GM23248 (cell line): ENCODE measurements around the gene INTU. TPM values are rescaled to one million over a fixed set of nuclear protein-coding genes. Genes with fewer than 3 reads are reported as not detected.

Experiments used
- DNase-seq: peaks from one replicate; pipeline ENCODE4 v3.0.0-alpha.2; 2015
- H2AFZ ChIP-seq: fragments of 200-600 bp; sonication (generic); 2 replicates; pipeline ENCODE4 v1.6.1; 2016; ENCODE audit warnings: antibody characterized with exemption
- H3F3A ChIP-seq: fragments of 200-600 bp; sonication (generic); 2 replicates; pipeline ENCODE4 v1.6.1; 2016; ENCODE audit warnings: mild to moderate bottlenecking, antibody characterized with exemption, mixed run types; ENCODE audit not compliant: insufficient read depth
- H3K27ac ChIP-seq: fragments of 200-600 bp; sonication (generic); 2 replicates; pipeline ENCODE4 v1.5.1; 2016; ENCODE audit warnings: mild to moderate bottlenecking
- H3K27me3 ChIP-seq: fragments of 200-600 bp; sonication (generic); replicated peaks from 2 replicates; pipeline ENCODE4 v1.6.1; 2016; ENCODE audit warnings: mild to moderate bottlenecking; ENCODE audit not compliant: insufficient read depth
- H3K36me3 ChIP-seq: fragments of 200-600 bp; sonication (generic); 2 replicates; pipeline ENCODE4 v1.6.1; 2016; ENCODE audit warnings: low read depth, mild to moderate bottlenecking
- H3K4me1 ChIP-seq: fragments of 200-600 bp; sonication (generic); 2 replicates; pipeline ENCODE4 v1.6.1; 2016; ENCODE audit warnings: mild to moderate bottlenecking; ENCODE audit not compliant: insufficient read depth
- H3K4me2 ChIP-seq: fragments of 200-600 bp; sonication (generic); one replicate; pipeline ENCODE4 v1.6.1; 2016; ENCODE audit warnings: mild to moderate bottlenecking; ENCODE audit not compliant: unreplicated experiment
- H3K4me3 ChIP-seq: fragments of 200-600 bp; sonication (generic); 2 replicates; pipeline ENCODE4 v1.5.1; 2016; ENCODE audit warnings: mild to moderate bottlenecking
- H3K79me2 ChIP-seq: fragments of 200-600 bp; sonication (generic); 2 replicates; pipeline ENCODE4 v1.6.1; 2016; ENCODE audit warnings: mild to moderate bottlenecking; ENCODE audit not compliant: insufficient read depth
- H3K9ac ChIP-seq: fragments of 200-600 bp; sonication (generic); 2 replicates; pipeline ENCODE4 v1.6.1; 2016; ENCODE audit warnings: mild to moderate bottlenecking
- H3K9me2 ChIP-seq: fragments of 200-600 bp; sonication (generic); 2 replicates; pipeline ENCODE4 v1.6.1; 2016; ENCODE audit warnings: mixed run types, mild to moderate bottlenecking, moderate library complexity; ENCODE audit not compliant: insufficient read depth
- H3K9me3 ChIP-seq: fragments of 200-600 bp; sonication (generic); one replicate; pipeline ENCODE4 v1.6.1; 2017; ENCODE audit warnings: low read depth
- H4K20me1 ChIP-seq: fragments of 200-600 bp; sonication (generic); 2 replicates; pipeline ENCODE4 v1.6.0; 2016; ENCODE audit not compliant: insufficient read depth
- EZH2 ChIP-seq: fragments of 200-600 bp; sonication (generic); IDR thresholded peaks from 2 replicates; pipeline ENCODE4 v1.6.1; 2018; ENCODE audit warnings: antibody characterized with exemption, mild to moderate bottlenecking; ENCODE audit not compliant: insufficient read depth, poor library complexity, severe bottlenecking
- EZH2phosphoT487 ChIP-seq: fragments of 200-600 bp; sonication (generic); IDR thresholded peaks from 2 replicates; pipeline ENCODE4 v1.6.1; 2018; ENCODE audit warnings: antibody characterized with exemption, moderate library complexity, mild to moderate bottlenecking, low read depth; ENCODE audit not compliant: insufficient read depth
- WGBS, 2 experiments: methylation state at CpG; one replicate each; pipeline ENCODE4 v1.1.6; 2015 to 2017; ENCODE audit warnings: low lambda C conversion rate in 2 of 2, low coverage in 1 of 2; ENCODE audit errors: missing lambda C conversion rate in 2 of 2; 5-methylcytosine and 5-hydroxymethylcytosine counted together
- in situ Hi-C: fragments of 300-500 bp; cut with MboI; formaldehyde crosslinking; loops from 2 replicates; pipeline ENCODE4 v1.15.0; 2020
- polyA plus RNA-seq: library from polyadenylated mRNA; unstranded; fragments of >200 nt; fragmentation: Nextera tagmentation; extraction: Ambion mirVana; gene quantifications from 2 replicates; pipeline ENCODE4 v1.2.1, GENCODE V29; 2016
- total RNA-seq: library from RNA; depleted of rRNA; stranded (reverse); fragments of >200 nt; shearing (Covaris generic); gene quantifications from 2 replicates; pipeline ENCODE4 v1.2.3, GENCODE V29; 2014

Gene INTU
- total and polyA plus RNA-seq, 2 experiments from 2014 or later: 2.3 to 5.2 TPM

GRCh38 chr4:127698789-127699200, 66.0 kb downstream of the INTU start:
- 0 out of 2 replicates have a peak, but pooled peaks cover 4% of the 10 kb centered on the region for H3F3A ChIP-seq
- no peak for TF ChIP-seq EZH2
- 0 out of 2 replicates have a peak, but pooled peaks have one; percentile 46 for TF ChIP-seq EZH2phosphoT487
- peaks cover 9% of the 10 kb centered on the region; the same call in 1 of the 2 replicates for H3K36me3 ChIP-seq
- in situ Hi-C loops: no loop called here
- H3K27ac ChIP-seq: no peak overlapping the region
- H3K9me2 ChIP-seq: no peaks in the 10 kb centered on the region; the same call in 1 of the 2 replicates
- no peak overlapping the region for H3K9ac ChIP-seq
- peak; percentile 75 for DNase-seq
- no peak overlapping the region for H2AFZ ChIP-seq
- H3K27me3 ChIP-seq: no peaks in the 10 kb centered on the region
- H3K79me2 ChIP-seq: no peaks in the 10 kb centered on the region
- H3K4me1 ChIP-seq: peaks cover 5% of the 10 kb centered on the region
- no peak overlapping the region for H3K4me3 ChIP-seq
- H3K4me2 ChIP-seq: peak overlapping the region; percentile 11
- no peaks in the 10 kb centered on the region for H3K9me3 ChIP-seq
- H4K20me1 ChIP-seq: no peaks in the 10 kb centered on the region
- WGBS, 2 experiments: 53 to 57% methylated on average over 4 of the region's 4 CpGs

- H2AFZ ChIP-seq: peak overlapping the region; percentile 54; the same call in 1 of the 2 replicates
These were observed 76.2 kb downstream of the INTU start for GRCh38 chr4:127708985-127709384.

DNA sequence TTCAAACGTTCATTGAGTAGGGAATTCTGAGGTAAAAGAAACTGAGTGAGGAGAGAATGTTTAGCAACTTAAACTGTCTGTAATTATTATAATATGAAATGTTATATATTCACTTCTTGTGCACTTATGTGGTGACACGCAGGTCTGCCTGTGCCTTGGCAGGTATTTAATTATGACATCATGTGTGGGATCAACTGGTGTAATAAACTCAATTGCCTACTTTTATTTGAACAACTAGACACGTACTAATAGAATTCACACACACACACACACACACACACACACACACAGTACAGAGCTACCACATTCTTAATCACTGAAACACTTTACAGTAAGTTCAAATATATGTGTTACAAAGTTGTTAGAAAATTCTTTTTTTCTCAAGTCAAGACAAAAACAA, 76.7 kb downstream of the INTU start:
- H2AFZ ChIP-seq: peak overlapping the region; percentile 54; the same call in 1 of the 2 replicates
- no peaks in the 10 kb centered on the region for H3K27me3 ChIP-seq
- TF ChIP-seq EZH2 (no peak), EZH2phosphoT487 (no peak)
- in situ Hi-C loops: no loop called here
- 39 to 45% methylated on average over 3 of the region's 3 CpGs for WGBS, 2 experiments
- H4K20me1 ChIP-seq: no peaks in the 10 kb centered on the region
- 0 out of 2 replicates have a peak, but pooled peaks cover 3% of the 10 kb centered on the region for H3K36me3 ChIP-seq
- H3K9ac ChIP-seq: peak overlapping the region; percentile 36
- peak overlapping the region; percentile 47 for H3K27ac ChIP-seq
- no peaks in the 10 kb centered on the region for H3K9me3 ChIP-seq
- H3K4me2 ChIP-seq: peak overlapping the region; percentile 80
- H3K9me2 ChIP-seq: no peaks in the 10 kb centered on the region
- H3F3A ChIP-seq: peaks cover 15% of the 10 kb centered on the region
- H3K4me1 ChIP-seq: peaks cover 20% of the 10 kb centered on the region
- no peaks in the 10 kb centered on the region for H3K79me2 ChIP-seq
- peak; percentile 18 for DNase-seq
- H3K4me3 ChIP-seq: peak overlapping the region; percentile 56

More at GRCh38 chr4:127708985-127709384, 76.2 kb downstream of the INTU start:
- Histone ChIP-seq H3K27ac (peak overlapping the region; percentile 47), H3K4me1 (peaks cover 20% of the 10 kb centered on the region), H3K9ac (peak overlapping the region; percentile 36), H3K9me2 (no peaks in the 10 kb centered on the region), H3K4me3 (peak overlapping the region; percentile 56), H3K79me2 (no peaks in the 10 kb centered on the region), H3K36me3 (0 out of 2 replicates have a peak, but pooled peaks cover 3% of the 10 kb centered on the region), H3F3A (peaks cover 15% of the 10 kb centered on the region), H4K20me1 (no peaks in the 10 kb centered on the region), H3K27me3 (no peaks in the 10 kb centered on the region), H3K4me2 (peak overlapping the region; percentile 80), H3K9me3 (no peaks in the 10 kb centered on the region)
- in situ Hi-C loops: no loop called here
- TF ChIP-seq EZH2phosphoT487 (no peak), EZH2 (no peak)
- WGBS, 2 experiments: 3 to 4% methylated on average over 5 of the region's 5 CpGs
- DNase-seq: peak; percentile 97

GRCh38 chr4:127730142-127730913, 97.6 kb downstream of the INTU start, which contains the start of gene SLC25A31:
SLC25A31 (plus strand) TSS chr4:127730400; CDS start chr4:127730546, 146 bp downstream.
- no peaks in the 10 kb centered on the region for H3K36me3 ChIP-seq
- no peaks in the 10 kb centered on the region for H4K20me1 ChIP-seq
- no peaks in the 10 kb centered on the region for H3K9me3 ChIP-seq
- H2AFZ ChIP-seq: no peak within 1 kb of the TSS
- H3K9me2 ChIP-seq: no peaks in the 10 kb centered on the region
- no peak for DNase-seq
- TF ChIP-seq EZH2phosphoT487: no peak
- no peak for TF ChIP-seq EZH2
- H3K9ac ChIP-seq: no peak within 1 kb of the TSS
- no peaks in the 10 kb centered on the region for H3K4me1 ChIP-seq
- H3F3A ChIP-seq: no peaks in the 10 kb centered on the region
- H3K79me2 ChIP-seq: no peaks in the 10 kb centered on the region
- in situ Hi-C loops: no loop called here
- no peak within 1 kb of the TSS for H3K27ac ChIP-seq
- no peaks in the 10 kb centered on the region for H3K27me3 ChIP-seq
- no peak within 1 kb of the TSS for H3K4me3 ChIP-seq
- H3K4me2 ChIP-seq: no peak within 1 kb of the TSS
- 95% methylated on average over 63 to 64 of the region's 64 CpGs for WGBS, 2 experiments
